Progenitor cell of endocrine pancreas (in vitro differentiated cells): ENCODE measurements around the gene RAMAC. TPM values are rescaled to one million over a fixed set of nuclear protein-coding genes. Genes with fewer than 3 reads are reported as not detected.

Experiments
- DNase-seq: peaks from one replicate; pipeline ENCODE4 v3.0.0; 2021; ENCODE audit warnings: low spot score; ENCODE audit not compliant: unreplicated experiment
- H3K27ac Mint-ChIP-seq: 2 replicates; pipeline ENCODE4 v1.8.0; 2021; ENCODE audit warnings: mild to moderate bottlenecking, moderate library complexity, mixed read lengths
- H3K27me3 Mint-ChIP-seq: 2 replicates; pipeline ENCODE4 v1.8.0; 2021; ENCODE audit warnings: mixed read lengths
- H3K36me3 Mint-ChIP-seq: 2 replicates; pipeline ENCODE4 v1.8.0; 2022; ENCODE audit warnings: mixed read lengths; ENCODE audit not compliant: insufficient read depth
- H3K4me1 Mint-ChIP-seq: 2 replicates; pipeline ENCODE4 v1.8.0; 2021; ENCODE audit warnings: low read depth, mixed read lengths
- H3K4me3 Mint-ChIP-seq: 2 replicates; pipeline ENCODE4 v1.8.0; 2021; ENCODE audit warnings: low read depth, mild to moderate bottlenecking, moderate library complexity, mixed read lengths
- H3K9me3 Mint-ChIP-seq: 2 replicates; pipeline ENCODE4 v1.8.0; 2021; ENCODE audit warnings: low read depth, mixed read lengths
- CTCF ChIP-seq: fragments of 200-600 bp; sonication (generic); IDR thresholded peaks from one replicate; pipeline ENCODE4 v1.5.0; 2021; ENCODE audit warnings: antibody characterized with exemption, mild to moderate bottlenecking; ENCODE audit not compliant: unreplicated experiment
- total RNA-seq: library from RNA; stranded (reverse); gene quantifications from 2 replicates; pipeline ENCODE4 v1.2.1, GENCODE V29; 2021

The RAMAC gene
- total RNA-seq, 1 donor from 2014 or later = 32.8 TPM

GRCh38 chr15:82968066-82968465 is 17.9 kb upstream of the RAMAC start:
- peaks cover 12% of the 10 kb centered on the region for H3K4me1 Mint-ChIP-seq
- no peak overlapping the region for H3K4me3 Mint-ChIP-seq
- TF ChIP-seq CTCF = no peak
- no peaks in the 10 kb centered on the region for H3K36me3 Mint-ChIP-seq
- no peak for DNase-seq
- no peaks in the 10 kb centered on the region for H3K9me3 Mint-ChIP-seq
- H3K27me3 Mint-ChIP-seq = no peaks in the 10 kb centered on the region
- H3K27ac Mint-ChIP-seq = no peak overlapping the region

DNA sequence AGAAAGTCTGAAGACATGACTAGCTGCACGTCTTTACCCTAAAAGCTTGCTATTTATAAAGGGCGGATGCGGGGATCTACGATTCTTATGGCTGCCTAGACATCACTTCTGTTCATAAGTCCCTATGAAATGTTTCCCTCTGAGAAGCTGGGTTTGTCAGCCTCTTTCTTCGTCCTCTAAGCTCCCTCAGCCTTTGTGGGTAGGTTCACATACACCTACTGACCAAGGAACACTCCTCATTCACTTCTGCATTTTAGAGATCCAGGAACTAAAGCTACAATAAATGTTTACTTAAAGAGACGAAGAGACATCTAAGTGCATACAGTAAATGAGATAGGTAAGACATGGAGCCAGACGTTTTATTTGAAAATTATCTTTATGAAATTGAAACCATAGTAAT is 16.7 kb upstream of the RAMAC start:
- Mint-ChIP-seq H3K27ac (no peak overlapping the region), H3K4me3 (no peak overlapping the region), H3K36me3 (no peaks in the 10 kb centered on the region), H3K27me3 (no peaks in the 10 kb centered on the region), H3K9me3 (no peaks in the 10 kb centered on the region), H3K4me1 (peaks cover 12% of the 10 kb centered on the region)
- no peak for TF ChIP-seq CTCF
- no peak for DNase-seq

DNA sequence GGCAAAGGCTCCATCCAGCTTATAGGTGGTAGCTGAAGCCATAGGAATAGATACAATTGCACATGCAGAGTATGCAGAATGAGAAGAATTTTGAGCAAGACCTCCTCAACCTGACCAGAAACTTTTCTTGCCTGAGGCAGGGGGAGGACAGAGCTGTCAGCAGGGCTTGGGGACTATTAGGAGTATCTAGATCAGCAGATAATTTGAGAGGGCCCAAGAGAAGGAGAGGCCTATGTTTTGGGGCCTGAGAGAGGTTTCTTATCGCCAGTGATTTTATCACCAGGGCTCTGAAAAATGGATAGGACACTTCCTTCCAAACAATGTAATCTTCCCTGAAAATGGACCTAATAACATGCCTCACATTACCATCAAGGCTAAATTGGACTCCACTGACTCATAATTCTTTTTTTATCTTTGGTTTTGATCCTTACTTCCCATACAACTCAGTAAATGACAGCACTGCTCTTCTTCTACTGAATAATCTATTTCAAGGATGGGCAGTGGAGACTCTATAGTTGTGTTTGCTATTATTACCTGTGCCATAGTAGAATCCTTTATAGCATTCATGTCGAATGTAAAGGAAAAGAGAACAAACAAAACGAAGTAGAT is 15.8 kb upstream of the RAMAC start:
- Mint-ChIP-seq H3K9me3 (no peaks in the 10 kb centered on the region), H3K27me3 (no peaks in the 10 kb centered on the region), H3K36me3 (no peaks in the 10 kb centered on the region), H3K27ac (no peak overlapping the region), H3K4me3 (no peak overlapping the region), H3K4me1 (peaks cover 12% of the 10 kb centered on the region)
- TF ChIP-seq CTCF = no peak
- no peak for DNase-seq

DNA sequence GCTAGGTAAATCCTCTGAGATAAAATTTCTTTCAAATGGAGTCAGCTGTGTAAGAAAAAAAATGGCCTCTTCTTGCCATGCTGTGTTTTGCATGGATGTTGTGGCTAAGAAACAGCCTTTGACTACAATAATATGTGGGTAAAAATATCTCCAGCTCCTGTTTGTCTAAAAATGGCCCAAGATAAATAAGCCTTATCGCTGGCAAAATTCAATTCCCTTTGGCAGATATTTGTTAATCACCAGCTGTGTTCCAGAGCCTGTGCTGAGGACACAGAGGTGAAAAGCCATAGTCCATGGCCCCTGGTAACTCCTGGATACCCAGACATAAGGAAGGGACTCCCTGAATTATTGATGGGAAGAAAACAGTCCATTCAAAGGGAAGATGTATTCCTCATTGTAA is 15.3 kb upstream of the RAMAC start:
- no peak for DNase-seq
- H3K9me3 Mint-ChIP-seq = no peaks in the 10 kb centered on the region
- H3K4me1 Mint-ChIP-seq = peaks cover 12% of the 10 kb centered on the region
- no peak overlapping the region for H3K27ac Mint-ChIP-seq
- no peaks in the 10 kb centered on the region for H3K27me3 Mint-ChIP-seq
- H3K4me3 Mint-ChIP-seq = no peak overlapping the region
- no peak for TF ChIP-seq CTCF
- no peaks in the 10 kb centered on the region for H3K36me3 Mint-ChIP-seq

DNA sequence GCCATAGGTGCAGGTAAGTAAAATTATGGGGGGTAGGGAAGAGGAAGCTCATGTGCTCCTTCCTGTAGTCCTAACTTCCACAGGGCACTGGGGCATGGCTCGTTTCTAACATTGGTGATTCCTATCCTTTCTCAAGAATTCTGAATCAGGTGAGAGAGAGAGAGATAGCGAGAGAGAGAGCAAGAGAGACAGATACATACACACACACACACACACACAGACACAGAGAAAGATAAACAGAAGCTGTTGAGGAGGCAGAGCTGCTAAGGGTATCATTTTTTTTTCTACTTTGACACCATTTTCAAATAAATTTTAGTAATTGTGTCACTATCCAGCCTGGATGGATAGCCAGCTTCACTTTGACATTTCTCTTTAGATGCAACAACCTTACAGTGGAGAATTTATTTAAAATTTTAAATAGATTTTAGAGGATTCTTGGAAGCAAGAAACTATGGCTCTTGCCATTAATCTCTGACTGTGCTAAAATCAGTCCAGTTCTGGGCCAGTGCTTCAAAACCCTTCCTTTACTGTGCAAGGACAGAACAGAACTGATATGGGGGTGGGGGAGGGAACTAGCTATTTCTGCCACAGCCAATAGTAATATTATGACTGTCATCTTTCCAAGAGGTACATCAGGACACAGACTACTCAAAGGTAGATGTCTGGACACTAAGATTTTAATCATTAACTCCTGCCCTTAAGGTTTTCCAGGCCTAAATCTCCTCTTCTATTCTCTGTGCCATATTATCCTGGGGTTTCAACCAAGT is 14.6 kb upstream of the RAMAC start:
- Mint-ChIP-seq H3K4me1 (peaks cover 12% of the 10 kb centered on the region), H3K27me3 (no peaks in the 10 kb centered on the region), H3K9me3 (no peaks in the 10 kb centered on the region), H3K36me3 (no peaks in the 10 kb centered on the region), H3K27ac (no peak overlapping the region), H3K4me3 (no peak overlapping the region)
- no peak for TF ChIP-seq CTCF
- no peak for DNase-seq
